ENCODE data around the gene CEACAM16. TPM values are rescaled to one million over a fixed set of nuclear protein-coding genes. Genes with fewer than 3 reads are reported as not detected.

CEACAM16 gene
- total RNA-seq, 1 donor: not detected

- DNase-seq (ENCODE audit: low read depth in 2 of 3, low spot score in 2 of 3): no peak
Measured at GRCh38 chr19:44744871-44745332, 46.0 kb downstream of the CEACAM16 start.

- DNase-seq (ENCODE audit: low read depth in 2 of 3, low spot score in 2 of 3): no peak
Measured at GRCh38 chr19:44745341-44745831, 46.4 kb downstream of the CEACAM16 start.

- no peak for DNase-seq (ENCODE audit: low read depth in 2 of 3, low spot score in 2 of 3)
Measured at GRCh38 chr19:44745887-44746600, 47.1 kb downstream of the CEACAM16 start.

- DNase-seq (ENCODE audit: low read depth in 2 of 3, low spot score in 2 of 3): no peak
Measured at GRCh38 chr19:44746616-44746945, 47.6 kb downstream of the CEACAM16 start.

GRCh38 chr19:44746946-44747738 lies 48.2 kb downstream of the CEACAM16 start:
- DNase-seq (ENCODE audit: low read depth in 2 of 3, low spot score in 2 of 3): peak; percentile 78 to 97 (median 95)

GRCh38 chr19:44747739-44748425 lies 48.9 kb downstream of the CEACAM16 start:
- peak; percentile 53 to 75 (median 53) for DNase-seq (ENCODE audit: low read depth in 2 of 3, low spot score in 2 of 3)

GRCh38 chr19:44748426-44749254 lies 49.7 kb downstream of the CEACAM16 start, which contains the start of gene BCL3:
Gene BCL3 (plus strand): TSS chr19:44748708. CDS start chr19:44748791, 83 bp downstream.
- DNase-seq (ENCODE audit: low read depth in 2 of 3, low spot score in 2 of 3): peak in 2 of 3 donors; percentile 86 to 89

GRCh38 chr19:44749292-44749691 lies 50.3 kb downstream of the CEACAM16 start:
- DNase-seq (ENCODE audit: low read depth in 2 of 3, low spot score in 2 of 3): no peak

- DNase-seq (ENCODE audit: low read depth in 2 of 3, low spot score in 2 of 3): no peak
Measured at GRCh38 chr19:44749994-44750393, 51.0 kb downstream of the CEACAM16 start.

- DNase-seq (ENCODE audit: low read depth in 2 of 3, low spot score in 2 of 3): no peak
Measured at GRCh38 chr19:44752123-44752815, 53.3 kb downstream of the CEACAM16 start.

- DNase-seq (ENCODE audit: low read depth in 2 of 3, low spot score in 2 of 3): peak; percentile 82 to 99 (median 98)
Measured at GRCh38 chr19:44752816-44753625, 54.1 kb downstream of the CEACAM16 start.

- no peak for DNase-seq (ENCODE audit: low read depth in 2 of 3, low spot score in 2 of 3)
Measured at GRCh38 chr19:44753626-44753931, 54.6 kb downstream of the CEACAM16 start.

- peak; percentile 25 to 70 (median 61) for DNase-seq (ENCODE audit: low read depth in 2 of 3, low spot score in 2 of 3)
Measured at GRCh38 chr19:44753932-44754749, 55.2 kb downstream of the CEACAM16 start.

- no peak for DNase-seq (ENCODE audit: low read depth in 2 of 3, low spot score in 2 of 3)
Measured at GRCh38 chr19:44754750-44755080, 55.8 kb downstream of the CEACAM16 start.

- DNase-seq (ENCODE audit: low read depth in 2 of 3, low spot score in 2 of 3): no peak
Measured at GRCh38 chr19:44755219-44755618, 56.3 kb downstream of the CEACAM16 start.

- no peak for DNase-seq (ENCODE audit: low read depth in 2 of 3, low spot score in 2 of 3)
Measured at GRCh38 chr19:44756089-44756562, 57.2 kb downstream of the CEACAM16 start.

GRCh38 chr19:44757057-44757734 lies 58.2 kb downstream of the CEACAM16 start:
- DNase-seq (ENCODE audit: low read depth in 2 of 3, low spot score in 2 of 3): no peak
